ENCODE results near the gene PDX1.

The PDX1 gene

DNA sequence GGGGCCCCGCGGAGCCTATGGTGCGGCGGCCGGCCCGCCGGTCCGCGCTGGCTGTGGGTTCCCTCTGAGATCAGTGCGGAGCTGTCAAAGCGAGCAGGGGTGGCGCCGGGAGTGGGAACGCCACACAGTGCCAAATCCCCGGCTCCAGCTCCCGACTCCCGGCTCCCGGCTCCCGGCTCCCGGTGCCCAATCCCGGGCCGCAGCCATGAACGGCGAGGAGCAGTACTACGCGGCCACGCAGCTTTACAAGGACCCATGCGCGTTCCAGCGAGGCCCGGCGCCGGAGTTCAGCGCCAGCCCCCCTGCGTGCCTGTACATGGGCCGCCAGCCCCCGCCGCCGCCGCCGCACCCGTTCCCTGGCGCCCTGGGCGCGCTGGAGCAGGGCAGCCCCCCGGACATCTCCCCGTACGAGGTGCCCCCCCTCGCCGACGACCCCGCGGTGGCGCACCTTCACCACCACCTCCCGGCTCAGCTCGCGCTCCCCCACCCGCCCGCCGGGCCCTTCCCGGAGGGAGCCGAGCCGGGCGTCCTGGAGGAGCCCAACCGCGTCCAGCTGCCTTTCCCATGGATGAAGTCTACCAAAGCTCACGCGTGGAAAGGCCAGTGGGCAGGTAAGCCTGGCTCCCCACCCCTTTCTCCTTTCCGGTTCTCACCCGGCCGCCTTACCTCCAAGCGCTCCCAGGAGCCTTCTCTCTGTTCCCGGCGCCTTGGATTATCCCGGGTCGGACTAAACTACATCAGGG is at the start of gene PDX1:
Gene PDX1 (plus strand): TSS at position 67 of the 743 bp plus-strand sequence. CDS start 139 bp downstream, at position 206.
- DNase-seq = peak; percentile 12

GRCh38 chr13:27878274-27878673 is 41.5 kb upstream of the PDX1 start:
- no peak for DNase-seq

DNA sequence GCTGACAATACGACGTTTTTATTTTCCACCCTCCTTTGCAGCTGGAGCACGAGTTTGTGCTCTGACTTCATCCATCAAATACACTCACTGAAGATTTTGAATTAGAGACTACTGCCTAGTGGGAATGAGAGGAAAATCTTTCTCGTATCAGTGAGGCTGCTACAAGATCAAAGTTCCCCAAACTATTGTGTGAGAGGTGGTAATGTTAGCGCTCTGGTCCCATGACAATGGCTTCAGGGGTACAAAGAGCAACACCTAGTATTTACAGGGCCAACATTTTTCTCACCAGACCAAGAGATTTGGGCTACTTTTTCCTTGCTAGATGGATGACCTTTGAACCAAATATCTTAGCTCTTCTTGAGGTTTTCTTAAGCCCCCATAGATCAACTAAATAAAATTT is 30.3 kb upstream of the PDX1 start:
- no peak for DNase-seq

GRCh38 chr13:27896726-27897125 is 23.1 kb upstream of the PDX1 start:
- no peak for DNase-seq

- no peak for DNase-seq
Observed at GRCh38 chr13:27904719-27905118, 15.1 kb upstream of the PDX1 start.

DNA sequence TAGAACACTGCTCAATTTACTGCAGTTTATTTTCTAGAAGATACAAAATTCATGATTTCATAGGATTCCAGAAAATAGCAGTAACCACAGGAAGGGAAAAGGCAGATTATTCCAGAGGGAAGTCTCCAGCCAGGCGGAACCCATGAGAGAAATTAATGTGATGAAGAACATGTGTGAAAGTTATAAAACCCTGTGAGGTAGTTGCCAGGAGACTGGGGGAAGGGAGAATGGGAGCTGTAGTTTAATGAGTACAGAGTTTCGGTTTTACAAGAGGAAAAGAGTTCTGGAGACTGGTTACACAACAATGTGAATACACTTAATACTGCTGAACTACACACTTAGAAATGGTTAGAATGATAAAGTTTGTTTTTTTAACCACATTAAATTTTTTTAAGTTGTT is 14.2 kb upstream of the PDX1 start:
- DNase-seq = no peak

DNA sequence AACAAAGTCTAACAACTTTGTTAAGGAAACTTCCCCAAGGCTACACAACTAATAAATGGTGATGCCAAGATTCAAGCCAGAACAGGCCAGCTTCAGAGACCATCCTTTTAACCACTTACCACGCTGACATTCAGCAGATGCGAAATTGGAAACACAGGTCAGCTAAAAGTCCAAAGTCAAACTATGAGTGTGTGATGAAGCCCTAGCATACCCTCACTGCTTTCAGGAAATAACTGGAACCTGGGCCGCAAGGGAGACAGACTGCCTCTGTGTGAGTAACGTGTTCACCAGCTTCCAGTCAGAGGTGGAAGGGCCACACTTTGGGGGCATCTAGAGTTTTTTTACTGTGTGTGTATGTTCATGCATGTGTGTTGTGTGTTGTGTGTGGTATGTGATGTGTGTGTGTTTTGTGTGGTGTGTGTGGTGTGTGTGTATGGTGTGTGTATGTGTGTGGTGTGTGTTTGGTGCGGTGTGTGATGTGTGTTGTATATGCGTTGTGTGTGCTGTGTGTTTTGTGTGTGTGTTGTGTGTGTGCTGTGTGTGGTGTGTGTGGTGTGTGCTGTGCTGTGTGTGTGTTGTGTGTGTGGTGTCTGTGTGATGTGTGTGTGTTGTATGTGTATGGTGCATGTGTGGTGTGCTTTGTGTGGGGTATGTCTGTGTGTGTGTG is 12.5 kb upstream of the PDX1 start:
- no peak for DNase-seq

GRCh38 chr13:27909378-27909777 is 10.4 kb upstream of the PDX1 start:
- DNase-seq = no peak

- no peak for DNase-seq
Observed at GRCh38 chr13:27911521-27911920, 8.3 kb upstream of the PDX1 start.

GRCh38 chr13:27913160-27913559 is 6.6 kb upstream of the PDX1 start:
- no peak for DNase-seq

GRCh38 chr13:27915301-27916207 is 4.2 kb upstream of the PDX1 start:
- DNase-seq = no peak

GRCh38 chr13:27917121-27917947 is 2.5 kb upstream of the PDX1 start:
- DNase-seq = no peak

GRCh38 chr13:27918041-27918917 is 1.5 kb upstream of the PDX1 start:
- DNase-seq = no peak

DNA sequence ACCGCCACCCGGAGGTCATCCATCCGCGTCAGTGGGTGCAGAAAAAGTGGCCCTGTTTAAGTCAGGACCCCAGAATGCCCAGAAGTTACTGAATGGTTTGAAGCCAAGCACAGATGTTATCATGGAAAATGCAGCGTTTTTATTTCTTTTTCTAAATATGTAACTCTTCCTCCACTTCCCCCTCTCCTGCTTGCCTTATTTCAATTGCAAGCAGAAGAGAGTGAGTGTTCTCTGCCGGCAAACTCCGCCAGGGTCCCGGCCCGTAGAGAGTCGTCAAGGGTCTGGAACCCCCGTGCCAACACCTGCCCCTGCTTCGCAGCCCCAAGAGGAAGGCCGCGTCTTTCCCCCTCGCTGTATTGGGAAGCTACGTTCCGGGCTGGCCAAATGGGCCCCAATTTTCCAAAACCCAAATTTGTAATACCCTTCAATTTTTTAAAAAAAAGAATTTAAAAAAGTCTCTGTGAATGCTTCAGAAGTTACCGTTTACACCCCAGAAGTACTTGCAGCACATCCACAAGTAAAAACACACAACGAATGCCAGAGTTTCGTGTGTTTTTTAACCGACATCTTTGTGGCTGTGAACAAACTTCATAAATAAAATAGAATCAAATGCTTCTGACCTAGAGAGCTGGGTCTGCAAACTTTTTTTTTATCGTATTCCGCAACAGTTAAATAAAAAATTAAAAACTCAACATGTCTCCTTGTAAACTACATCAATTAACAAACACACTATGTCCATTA is 712 bp upstream of the PDX1 start:
- DNase-seq = no peak

DNA sequence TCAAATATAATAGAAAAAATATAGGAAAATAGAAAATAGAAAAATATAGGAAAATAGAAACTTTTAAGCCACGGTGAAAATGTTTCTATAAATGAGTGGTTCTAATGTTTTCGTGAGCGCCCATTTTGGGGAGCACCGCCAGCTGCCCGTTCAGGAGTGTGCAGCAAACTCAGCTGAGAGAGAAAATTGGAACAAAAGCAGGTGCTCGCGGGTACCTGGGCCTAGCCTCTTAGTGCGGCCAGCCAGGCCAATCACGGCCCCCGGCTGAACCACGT is 204 bp upstream of the PDX1 start:
- DNase-seq = no peak

- no peak for DNase-seq
Observed at GRCh38 chr13:27920677-27921420, 1.0 kb downstream of the PDX1 start.

DNA sequence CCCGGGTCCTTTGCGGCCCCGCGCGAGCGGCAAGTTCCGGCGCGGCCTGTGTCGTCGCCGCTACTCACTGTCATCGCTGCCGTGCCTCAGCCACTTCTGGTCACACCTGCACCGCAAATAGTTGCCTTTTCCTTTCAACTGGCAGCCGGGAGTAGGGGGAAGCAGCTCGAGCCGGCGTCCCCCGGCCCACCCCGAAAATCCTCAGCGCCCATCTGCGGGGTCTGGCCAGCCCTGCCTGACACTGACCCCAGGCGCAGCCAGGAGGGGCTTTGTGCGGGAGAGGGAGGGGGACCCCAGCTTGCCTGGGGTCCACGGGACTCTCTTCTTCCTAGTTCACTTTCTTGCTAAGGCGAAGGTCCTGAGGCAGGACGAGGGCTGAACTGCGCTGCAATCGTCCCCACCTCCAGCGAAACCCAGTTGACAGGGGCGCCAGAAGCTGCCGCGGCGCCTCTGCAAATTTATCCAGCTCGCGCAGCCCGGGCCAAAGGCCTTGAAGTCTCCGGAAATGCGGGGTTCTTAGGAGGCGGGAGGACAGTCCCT is 1.7 kb downstream of the PDX1 start:
- no peak for DNase-seq

GRCh38 chr13:27921961-27922882 is 2.4 kb downstream of the PDX1 start:
- no peak for DNase-seq
